OCI-M1 (cell line): ENCODE measurements around the gene CTNNA2.

Source experiments
- DNase-seq: peaks from one replicate; lab custom pipeline; 2025; lab: John Stamatoyannopoulos, UW

Gene CTNNA2

DNA sequence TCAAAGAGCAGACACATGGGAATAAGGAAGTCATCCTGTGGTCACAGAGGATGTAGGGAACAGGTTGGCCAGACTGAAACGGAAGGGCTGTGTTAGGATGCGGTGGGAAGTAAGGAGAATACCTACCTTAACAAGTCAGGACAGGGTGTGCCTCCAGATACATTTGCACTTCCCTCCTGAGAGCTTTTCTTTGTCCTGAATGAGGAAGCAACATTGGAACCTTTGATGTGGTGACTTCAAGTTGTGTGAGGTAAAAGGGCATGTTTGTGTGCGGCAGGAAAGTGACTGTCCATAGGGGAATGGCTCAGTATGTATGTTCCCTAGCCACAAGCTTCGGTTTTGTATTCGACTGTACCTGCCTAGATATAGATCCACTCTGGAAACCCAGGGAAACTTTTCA lies 816.6 kb downstream of the CTNNA2 start:
- DNase-seq = no peak

DNA sequence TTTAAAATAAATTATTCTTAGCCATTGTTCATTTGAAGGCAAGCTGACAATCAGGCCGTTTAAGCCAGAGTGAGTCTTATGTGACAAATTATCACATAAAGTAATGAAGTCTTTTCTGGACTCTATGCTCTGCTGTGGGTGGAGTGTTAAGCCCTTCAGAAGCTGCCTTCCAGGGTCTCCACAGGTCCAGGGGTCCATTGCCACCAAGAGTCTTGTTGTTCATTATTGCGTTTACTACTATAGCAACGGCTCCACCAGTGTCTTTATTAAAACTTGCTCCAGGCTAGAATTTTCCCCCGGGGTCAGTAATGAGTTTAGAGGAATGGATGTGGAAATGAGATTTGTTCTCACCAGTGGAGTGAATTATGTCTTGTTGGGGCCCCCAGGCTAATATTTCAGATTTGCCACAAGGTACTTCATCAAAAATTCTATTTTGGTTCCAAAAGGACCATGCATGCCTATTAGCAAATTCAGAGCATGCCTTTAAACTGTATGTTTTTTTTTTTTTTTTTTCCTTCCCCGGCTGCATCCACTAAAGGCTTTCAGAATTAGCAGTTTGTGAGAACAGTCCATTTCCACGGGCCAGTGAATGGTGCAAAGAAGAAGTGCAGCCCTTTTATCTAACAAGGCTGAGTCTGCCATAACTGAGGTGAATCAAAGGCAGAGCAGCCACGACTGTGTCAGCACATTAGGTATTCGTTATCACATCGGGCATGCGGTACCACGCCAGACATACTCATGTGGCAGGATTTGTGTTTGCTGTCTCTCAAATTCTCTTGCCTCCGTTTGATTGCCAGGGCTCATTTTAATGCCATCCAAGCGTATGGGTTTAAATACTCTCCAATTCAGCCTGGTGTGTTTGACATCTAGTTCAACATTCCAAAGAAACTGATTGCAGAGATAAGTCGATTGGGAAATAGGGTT lies 817.9 kb downstream of the CTNNA2 start:
- DNase-seq = no peak

DNA sequence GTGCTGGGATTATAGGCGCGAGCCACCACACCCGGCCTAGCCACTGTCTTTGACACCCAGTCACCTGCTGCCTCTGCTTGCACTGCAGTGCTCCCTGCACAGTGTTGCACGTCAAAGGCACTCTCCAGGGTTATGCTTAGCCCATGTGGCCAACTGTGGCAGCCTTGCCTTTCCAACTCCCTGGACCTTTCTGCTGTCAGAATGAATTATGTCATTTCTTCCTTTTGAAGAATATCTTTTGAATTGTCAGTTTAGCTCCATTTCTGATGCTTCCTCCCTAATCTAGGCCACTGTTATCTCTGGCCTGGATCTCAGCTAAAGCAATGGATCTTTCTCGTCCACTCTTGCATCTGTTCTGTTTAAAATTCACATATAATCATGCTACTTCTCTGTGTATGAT lies 821.0 kb downstream of the CTNNA2 start:
- no peak for DNase-seq

DNA sequence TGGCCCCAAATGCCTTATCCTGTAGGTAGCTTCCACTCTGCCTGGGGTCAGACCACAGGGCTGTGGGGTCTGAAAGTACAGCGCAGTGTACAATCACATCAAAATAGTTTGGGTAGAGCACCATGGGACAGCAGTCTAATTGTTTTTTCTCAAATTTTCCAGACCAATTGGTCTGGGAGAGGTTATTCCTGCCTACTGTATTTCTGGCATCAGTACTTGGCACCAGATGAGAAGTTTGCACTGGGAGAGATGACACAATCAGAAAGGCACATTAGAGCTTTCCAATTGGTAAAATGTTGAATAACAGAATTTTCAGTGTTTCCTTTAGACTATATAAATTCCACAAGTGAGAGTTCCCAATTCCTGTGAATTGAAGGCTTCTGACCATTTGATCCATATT lies 822.6 kb downstream of the CTNNA2 start:
- DNase-seq = no peak

DNA sequence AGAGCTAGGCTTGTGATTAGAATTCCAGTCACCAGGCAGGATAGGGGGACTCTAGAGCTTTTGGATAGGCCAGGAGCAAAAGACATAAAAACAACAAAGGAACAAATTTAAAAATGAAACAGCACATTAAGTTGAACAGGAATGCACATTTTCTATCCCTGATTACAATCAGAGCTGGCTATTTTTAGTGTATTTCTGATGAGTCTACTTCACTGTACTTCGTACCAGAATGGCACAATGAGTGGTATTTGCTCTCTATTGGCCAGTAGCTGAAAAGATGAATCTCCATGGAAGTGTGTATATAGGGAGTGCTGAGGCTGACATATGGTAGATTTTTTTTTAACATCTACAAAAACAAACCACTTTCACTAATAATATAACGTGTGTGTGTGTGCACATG lies 825.9 kb downstream of the CTNNA2 start:
- no peak for DNase-seq

DNA sequence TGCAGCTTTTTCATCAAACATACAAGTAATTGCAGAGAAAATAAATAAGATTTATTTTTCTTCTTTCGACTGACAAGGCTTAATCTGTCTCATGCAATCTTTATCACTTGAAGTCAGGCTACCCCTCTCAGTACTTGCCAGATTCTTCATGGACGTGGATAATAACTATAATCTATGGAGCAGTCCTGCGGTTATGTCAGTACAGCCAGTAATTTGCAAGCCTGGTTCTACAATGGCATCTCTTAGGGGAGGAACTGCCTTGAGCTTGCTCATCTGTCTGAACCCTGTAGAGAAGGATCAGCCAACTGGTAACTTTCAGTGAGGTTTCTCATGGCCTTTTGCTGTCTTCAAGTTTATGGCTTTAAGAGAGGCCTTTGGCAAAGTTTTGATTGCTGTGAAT lies 827.2 kb downstream of the CTNNA2 start:
- no peak for DNase-seq

DNA sequence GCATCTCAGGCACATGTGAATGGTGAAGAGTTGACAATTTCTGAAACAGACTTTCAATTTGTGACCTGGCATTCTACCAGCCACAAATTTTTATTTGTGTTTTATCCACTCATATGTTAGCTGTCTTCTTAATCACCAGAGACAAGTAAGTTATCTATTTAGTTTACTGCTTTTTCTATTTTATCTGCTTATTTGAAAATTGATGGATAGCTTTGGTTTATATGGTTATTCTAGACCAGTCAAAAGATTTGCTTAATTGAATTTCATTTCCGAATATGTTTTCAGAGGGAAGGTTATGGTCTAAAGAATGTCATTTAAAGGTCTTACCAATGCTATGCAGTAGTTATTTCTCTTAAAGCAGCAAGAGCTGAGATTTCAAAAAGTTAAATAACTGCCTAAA lies 835.2 kb downstream of the CTNNA2 start:
- DNase-seq = no peak

DNA sequence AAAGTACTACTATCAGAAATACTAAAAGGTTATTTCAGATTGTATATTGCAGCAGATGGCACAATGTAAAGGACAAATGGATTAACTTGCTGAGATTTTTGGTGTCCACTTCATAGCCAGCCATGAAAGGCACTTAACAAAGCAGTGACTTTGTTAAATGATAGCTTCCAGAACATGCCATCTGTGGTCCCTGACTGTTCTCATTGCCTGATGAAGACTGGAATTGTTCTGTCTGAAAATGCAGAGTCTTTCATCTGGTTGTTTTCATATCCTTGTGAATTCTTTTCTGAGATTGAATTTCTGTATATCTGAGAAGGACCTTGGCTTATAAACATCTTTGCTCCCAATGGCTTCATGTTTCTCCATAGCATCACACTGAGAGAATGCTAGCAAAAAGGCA lies 836.1 kb downstream of the CTNNA2 start:
- no peak for DNase-seq

DNA sequence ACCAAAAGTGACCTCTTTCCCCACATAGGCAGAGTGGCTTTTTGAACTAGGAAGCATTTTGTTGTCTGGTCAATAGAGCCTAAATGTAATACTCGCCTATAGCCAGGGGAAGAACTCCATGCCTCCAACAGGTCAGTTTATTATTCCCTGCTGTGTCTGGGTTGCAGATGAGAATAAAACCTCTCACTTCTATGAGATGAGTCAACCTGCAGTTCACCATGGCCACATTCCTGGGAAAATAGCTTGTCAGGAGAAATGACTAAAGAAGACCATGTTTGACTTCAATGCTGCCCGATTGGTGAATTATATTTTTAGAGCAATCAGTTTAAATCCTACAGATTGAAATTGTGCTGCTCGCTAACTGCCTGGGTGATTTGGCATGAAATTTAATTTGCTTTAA lies 838.4 kb downstream of the CTNNA2 start:
- DNase-seq = peak; percentile 17

DNA sequence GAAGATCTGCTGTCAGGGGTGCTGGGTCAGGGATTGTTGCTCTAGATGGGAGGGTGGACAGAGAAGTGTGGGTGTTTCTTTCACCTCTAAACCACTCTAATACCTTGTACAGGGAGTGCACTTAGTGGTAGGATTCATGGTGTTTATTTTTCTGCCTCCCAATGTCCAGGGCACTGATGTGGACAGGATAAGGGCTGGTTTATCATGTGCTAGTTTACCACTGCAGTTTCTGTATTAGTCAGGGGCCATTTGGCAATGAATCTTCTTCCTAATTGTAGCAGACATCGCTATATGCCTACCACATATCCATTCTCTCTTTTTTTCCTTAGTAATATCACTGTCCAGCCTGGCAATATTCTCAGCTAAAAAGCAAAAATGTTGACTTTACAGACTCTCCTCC lies 842.0 kb downstream of the CTNNA2 start:
- no peak for DNase-seq

DNA sequence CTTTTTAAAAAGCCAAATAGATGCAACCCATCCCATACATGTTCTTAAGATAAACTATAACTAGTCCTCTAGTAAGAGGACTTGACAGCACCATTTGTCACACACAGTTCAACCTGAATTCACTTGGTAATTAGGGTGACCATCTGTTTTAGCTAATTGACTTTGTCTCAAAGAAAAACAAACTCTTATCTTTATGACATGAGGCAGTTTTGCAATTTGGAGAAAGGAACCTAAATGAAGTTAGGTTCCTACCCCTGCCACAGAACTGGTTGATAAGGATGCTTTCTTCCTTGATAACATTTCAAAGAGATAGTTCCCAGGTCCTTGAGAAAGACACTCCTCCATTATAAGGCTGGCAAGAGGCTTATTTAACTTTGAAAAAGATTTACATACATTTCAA lies 849.1 kb downstream of the CTNNA2 start:
- peak; percentile 1 for DNase-seq

DNA sequence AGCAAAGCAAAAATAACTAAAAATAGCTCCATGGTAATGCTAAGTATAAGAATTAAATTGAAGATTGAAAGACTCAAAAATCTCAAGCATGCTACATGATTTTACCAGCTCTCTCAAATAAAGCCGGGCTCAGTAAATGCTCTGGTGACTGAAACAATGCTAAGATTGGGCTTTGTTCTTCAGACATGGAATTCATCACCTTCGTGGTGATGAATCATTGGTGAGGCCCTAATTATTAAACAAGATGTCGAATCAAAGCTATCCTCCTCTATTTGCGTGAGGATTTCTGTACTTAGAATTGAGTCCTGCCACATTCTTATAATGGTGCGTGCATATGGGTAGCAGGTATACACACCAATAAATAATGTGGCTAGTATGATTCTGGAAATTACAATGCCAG lies 850.5 kb downstream of the CTNNA2 start:
- DNase-seq = no peak

DNA sequence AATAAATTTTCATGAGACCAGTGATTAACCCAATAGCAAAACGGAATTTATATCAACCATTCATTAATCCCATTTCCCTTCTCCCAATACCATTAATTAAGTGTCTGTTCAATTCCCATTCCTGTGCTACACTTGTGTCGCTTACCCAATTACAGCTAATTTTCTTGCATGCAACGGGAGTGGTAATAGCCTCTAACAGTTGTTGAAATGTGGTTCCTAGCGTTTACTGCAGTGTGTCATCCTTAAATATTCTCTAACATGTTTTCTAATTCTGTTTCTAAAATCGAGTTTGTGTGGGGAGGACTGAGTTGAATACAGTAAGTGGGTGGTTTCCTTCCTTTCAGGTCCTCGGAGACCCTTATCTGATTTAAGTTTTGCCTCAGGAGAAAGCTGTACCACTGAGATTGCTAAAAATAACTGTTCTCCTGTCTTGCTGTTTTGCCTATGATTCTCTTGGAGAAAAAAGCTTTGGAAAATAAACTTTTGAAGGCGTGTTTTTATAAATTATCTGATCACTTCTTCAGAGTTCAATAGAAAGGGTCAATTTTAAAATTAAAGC lies 851.0 kb downstream of the CTNNA2 start:
- DNase-seq = peak; percentile 18

DNA sequence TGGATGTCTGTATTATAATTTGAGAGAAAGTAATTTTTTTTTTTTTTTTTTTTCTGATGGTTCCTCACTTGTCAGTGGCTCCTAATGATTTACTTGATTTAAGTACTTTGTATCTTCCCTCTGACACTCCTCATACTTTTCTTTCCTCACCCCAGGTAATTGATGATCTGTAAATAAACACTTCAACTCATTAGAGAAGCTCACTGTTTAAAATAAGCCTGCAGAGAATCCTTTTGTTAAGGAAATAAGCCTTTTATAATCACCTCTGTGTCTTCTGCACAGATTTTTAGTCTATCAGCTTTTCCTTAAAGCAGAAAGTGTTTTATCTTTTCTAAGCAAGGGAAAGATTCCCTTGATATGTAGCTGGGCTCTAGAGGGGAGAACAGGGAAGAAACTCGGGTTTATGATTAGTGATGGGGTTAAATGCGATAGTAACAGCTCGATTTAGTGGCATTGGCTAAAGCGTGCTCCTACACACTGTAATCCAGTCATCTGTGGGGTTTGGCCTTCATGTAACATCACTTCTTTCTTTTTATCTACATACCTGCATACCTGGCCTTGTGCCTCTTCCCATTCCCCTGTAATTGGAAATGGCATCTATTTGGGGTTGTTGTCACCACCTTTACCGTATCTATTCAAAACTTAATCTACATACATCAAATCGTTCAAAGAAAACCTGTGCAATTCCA lies 851.8 kb downstream of the CTNNA2 start:
- no peak for DNase-seq

DNA sequence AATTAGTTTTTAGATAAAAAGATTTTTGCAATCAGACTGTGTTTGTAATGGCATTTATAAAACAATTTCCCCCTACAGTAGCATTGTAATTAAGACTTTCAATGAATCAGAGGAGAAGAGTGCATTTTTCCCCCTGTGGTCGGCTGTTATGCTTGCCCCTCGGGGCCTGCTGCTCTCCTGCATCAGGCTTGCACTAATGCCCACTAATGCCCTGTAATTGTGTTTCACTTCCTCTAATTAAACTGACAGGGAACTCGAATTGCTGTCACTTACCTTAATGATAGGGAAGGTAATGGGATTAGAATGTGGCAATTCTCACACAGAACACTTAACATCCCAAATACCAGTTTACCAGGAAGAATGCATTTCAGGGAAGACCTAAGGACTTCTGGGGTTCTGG lies 852.9 kb downstream of the CTNNA2 start:
- no peak for DNase-seq

DNA sequence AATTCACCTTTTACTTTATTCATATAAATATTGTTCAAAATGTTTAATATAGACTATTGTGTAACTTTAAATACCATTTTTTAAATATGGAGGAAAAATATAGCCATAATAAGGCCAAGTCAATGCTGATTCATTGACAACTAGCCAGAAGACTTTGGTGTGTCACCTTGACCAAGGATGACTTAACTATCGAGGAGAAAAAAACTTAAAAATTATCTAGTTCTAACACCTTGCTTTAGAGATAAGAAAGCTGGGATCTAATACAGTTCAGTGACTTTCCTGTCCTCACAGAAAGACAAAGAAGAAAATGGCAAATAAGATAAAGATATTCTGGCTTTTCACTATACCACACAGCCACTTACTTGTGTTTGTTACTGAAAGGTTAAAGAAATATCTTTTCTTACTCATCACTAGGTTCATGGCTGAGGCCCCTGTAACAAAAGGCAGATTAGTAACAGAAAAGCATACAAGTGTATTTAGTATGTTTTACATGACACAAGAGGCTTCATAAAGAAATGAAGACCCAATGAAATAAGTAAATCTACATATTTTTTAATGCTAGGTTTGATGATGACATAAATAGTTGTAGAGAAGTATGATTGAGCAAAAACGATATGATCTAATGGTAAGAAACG lies 857.6 kb downstream of the CTNNA2 start:
- peak; percentile 72 for DNase-seq

DNA sequence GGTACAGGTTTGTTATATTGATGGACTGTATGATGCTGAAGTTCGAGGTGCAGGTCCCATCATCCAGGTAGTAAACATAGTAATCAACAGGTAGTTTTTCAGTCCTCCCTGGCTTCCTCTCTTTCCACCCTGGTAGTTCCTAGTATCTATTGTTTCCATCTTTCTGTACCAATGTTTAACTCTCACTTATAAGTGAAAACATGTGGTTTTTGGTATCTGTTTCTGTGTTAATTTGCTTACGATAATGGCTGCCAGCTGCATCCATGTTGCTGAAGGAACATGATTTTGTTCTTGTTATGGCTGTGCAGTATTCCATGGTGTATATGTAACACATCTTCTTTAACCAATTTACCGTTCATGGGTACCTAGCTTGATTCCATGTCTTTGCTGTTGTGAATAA lies 861.3 kb downstream of the CTNNA2 start:
- DNase-seq = no peak

DNA sequence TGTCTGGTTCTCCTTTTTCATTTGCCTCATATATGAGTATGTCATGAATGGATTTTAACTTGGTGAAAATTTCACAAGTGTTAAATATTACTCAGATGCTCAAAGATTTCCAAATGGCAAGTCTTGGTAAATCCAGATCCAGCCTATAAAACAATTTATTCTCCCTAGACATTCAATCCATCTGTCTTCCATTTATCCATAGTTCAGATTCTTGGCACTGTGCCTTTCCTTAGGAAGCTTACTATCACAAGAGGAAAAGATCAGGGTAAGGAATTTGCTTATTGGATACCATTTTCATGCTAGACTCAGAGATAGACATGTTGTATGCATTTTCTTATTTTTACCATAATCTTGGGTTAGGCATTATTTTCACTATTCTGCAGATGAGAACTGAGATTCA lies 864.2 kb downstream of the CTNNA2 start:
- no peak for DNase-seq

DNA sequence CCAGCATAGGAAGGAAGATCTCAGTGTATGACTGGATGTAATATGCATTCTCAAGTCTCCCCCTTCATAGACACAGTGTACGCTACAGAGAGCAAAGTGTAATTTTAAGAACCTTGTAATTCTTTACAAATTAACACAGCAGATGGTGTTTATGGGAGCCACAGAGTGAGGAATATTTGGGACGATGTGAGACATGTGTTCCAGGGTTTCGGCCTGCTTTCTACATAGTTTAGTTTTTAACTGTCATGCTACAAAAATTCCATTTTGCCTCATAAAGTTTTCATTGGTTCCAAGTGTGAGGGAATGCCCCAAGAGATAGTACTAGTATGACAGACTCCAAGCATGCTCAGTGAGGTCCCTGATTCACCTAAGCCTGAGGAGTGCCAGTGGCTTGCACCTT lies 867.9 kb downstream of the CTNNA2 start:
- no peak for DNase-seq

DNA sequence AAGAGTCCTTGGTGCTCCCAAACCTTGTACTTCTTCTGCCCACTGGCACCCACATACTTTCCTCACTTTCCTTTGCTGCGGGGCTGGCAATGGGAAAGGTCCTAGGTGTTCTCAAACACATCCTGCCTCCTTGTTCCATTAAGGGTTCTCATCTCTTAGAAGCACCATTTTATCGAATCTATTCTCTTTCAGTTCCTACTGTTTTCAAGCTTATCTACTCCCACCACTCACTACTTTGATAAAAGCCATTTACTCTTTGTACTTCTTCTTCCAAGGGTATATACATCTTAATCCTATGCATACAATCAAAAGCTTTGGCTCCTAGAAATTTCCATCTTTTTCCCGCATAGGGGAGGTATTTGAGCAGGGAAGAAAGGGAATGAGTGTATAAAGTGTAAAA lies 868.8 kb downstream of the CTNNA2 start:
- DNase-seq = no peak

DNA sequence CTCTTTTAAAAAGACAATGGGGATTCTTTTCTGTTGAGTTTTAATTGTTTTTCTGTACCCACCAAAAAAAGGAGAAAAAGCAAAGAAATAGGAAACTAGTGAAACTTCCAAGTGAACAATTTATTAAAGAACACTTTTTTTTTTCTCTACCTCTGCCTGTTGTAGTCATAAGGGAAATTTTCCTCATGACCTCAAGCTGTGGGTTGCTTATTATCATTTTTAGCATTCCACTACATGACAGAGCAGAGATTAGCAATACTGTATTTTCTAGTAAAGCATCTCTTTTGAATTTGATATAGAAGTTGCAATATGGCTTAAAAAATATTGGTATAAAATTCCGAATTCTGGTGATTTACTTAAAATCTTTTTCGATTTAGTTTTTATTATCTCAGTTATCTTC lies 879.6 kb downstream of the CTNNA2 start:
- DNase-seq = no peak

DNA sequence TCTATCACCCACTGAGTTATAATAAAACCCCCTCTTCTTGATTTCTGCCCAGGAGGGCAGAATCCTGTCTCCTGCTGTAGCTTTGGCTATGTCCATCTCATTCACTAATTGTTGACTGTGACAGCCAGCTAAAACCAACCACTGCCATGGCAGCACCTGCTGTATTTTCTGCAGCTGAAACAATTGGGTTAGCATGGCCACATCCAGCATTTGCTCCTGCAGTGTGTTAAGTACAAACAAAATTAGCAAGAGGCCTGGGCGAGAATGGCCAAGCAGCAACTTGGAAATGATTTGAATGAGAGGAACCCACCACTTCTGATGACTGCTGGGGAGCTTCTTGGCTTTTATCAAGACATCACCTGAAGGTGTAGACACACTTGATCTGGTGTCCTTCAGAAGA lies 881.1 kb downstream of the CTNNA2 start:
- DNase-seq = no peak

DNA sequence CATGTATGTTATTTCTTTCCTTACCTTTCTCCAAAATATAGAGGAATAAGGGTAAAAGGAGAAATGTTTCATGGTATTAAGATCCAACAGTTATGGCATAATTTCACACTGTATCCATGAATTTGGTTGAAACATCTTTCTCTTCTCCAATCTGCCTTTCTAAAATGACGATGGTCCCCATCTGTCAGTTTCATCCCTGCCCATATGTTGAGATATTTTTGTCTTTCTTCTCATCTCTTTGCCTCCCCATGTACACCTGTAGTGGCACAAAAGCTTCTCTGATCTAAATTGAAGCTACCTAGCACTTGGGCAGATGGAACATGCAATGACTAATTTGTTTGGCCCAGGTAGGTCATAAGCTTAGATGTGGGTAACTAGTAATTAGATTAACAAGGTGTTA lies 882.4 kb downstream of the CTNNA2 start:
- no peak for DNase-seq
